Hepatocyte (in vitro differentiated cells): ENCODE data around the gene RPL6.

Source experiments
- CTCF ChIP-seq: fragments of 200-600 bp; sonication (generic); IDR thresholded peaks from 2 replicates; pipeline ENCODE4 v1.5.1; 2016; ENCODE audit warnings: antibody characterized with exemption, mild to moderate bottlenecking; ENCODE audit not compliant: poor library complexity
- EZH2 ChIP-seq: fragments of 200-600 bp; sonication (generic); IDR thresholded peaks from 2 replicates; pipeline ENCODE4 v1.6.1; 2016; ENCODE audit warnings: antibody characterized with exemption, mild to moderate bottlenecking, borderline replicate concordance

- TF ChIP-seq CTCF (no peak), EZH2 (no peak)
These were observed 12.0 kb upstream of the RPL6 start for GRCh38 chr12:112421363-112421762.
